ENCODE measurements around the gene ADAMTS17.

Gene ADAMTS17

GRCh38 chr15:100285641-100286295 is 56.0 kb downstream of the ADAMTS17 start:
- TF ChIP-seq TAF1 (IDR thresholded peaks at IDR 0.05; ENCODE audit: low read depth) = no peak
- no peak for TF ChIP-seq TCF12 (IDR thresholded peaks at IDR 0.05; ENCODE audit: low read depth)
- TF ChIP-seq FOXM1 (IDR thresholded peaks at IDR 0.05; ENCODE audit: borderline replicate concordance, low read depth) = no peak

GRCh38 chr15:100284701-100285100 is 57.1 kb downstream of the ADAMTS17 start:
- TF ChIP-seq TEAD4 (IDR thresholded peaks at IDR 0.05) (no peak), MAX (IDR thresholded peaks at IDR 0.05) (no peak), CEBPB (IDR thresholded peaks at IDR 0.05) (no peak), EGR1 (IDR thresholded peaks at IDR 0.05) (no peak), USF1 (IDR thresholded peaks at IDR 0.05) (no peak), ZBTB7A (IDR thresholded peaks at IDR 0.05; ENCODE audit: low read depth) (no peak), CREB1 (IDR thresholded peaks at IDR 0.05; ENCODE audit: low read depth) (no peak), NFIC (IDR thresholded peaks at IDR 0.05) (no peak), REST (IDR thresholded peaks at IDR 0.05; ENCODE audit: low read depth) (no peak), RAD21 (IDR thresholded peaks at IDR 0.05; ENCODE audit: low read depth) (no peak), YY1 (IDR thresholded peaks at IDR 0.05; ENCODE audit: low read depth) (no peak), TCF12 (IDR thresholded peaks at IDR 0.05; ENCODE audit: low read depth) (no peak), TAF1 (IDR thresholded peaks at IDR 0.05; ENCODE audit: low read depth) (no peak), FOXM1 (IDR thresholded peaks at IDR 0.05; ENCODE audit: borderline replicate concordance, low read depth) (no peak)

GRCh38 chr15:100284191-100284590 is 57.6 kb downstream of the ADAMTS17 start:
- TF ChIP-seq RAD21 (IDR thresholded peaks at IDR 0.05; ENCODE audit: low read depth) (no peak), ZBTB7A (IDR thresholded peaks at IDR 0.05; ENCODE audit: low read depth) (no peak), TCF12 (IDR thresholded peaks at IDR 0.05; ENCODE audit: low read depth) (no peak), USF1 (IDR thresholded peaks at IDR 0.05) (no peak)

GRCh38 chr15:100281096-100281917 is 60.5 kb downstream of the ADAMTS17 start:
- TF ChIP-seq EP300 (IDR thresholded peaks at IDR 0.05; ENCODE audit: borderline replicate concordance) (no peak), RAD21 (IDR thresholded peaks at IDR 0.05; ENCODE audit: low read depth) (no peak), TCF12 (IDR thresholded peaks at IDR 0.05; ENCODE audit: low read depth) (no peak)

- TF ChIP-seq MAX (IDR thresholded peaks at IDR 0.05) = no peak
- no peak for TF ChIP-seq NFIC (IDR thresholded peaks at IDR 0.05)
Measured at GRCh38 chr15:100279849-100280248, 61.9 kb downstream of the ADAMTS17 start.

GRCh38 chr15:100279446-100279845 is 62.3 kb downstream of the ADAMTS17 start:
- no peak for TF ChIP-seq REST (IDR thresholded peaks at IDR 0.05; ENCODE audit: low read depth)
- no peak for TF ChIP-seq TCF12 (IDR thresholded peaks at IDR 0.05; ENCODE audit: low read depth)
- no peak for TF ChIP-seq MAX (IDR thresholded peaks at IDR 0.05)
- no peak for TF ChIP-seq RAD21 (IDR thresholded peaks at IDR 0.05; ENCODE audit: low read depth)
- TF ChIP-seq CREB1 (IDR thresholded peaks at IDR 0.05; ENCODE audit: low read depth) = no peak
- no peak for TF ChIP-seq USF1 (IDR thresholded peaks at IDR 0.05)
- no peak for TF ChIP-seq CEBPB (IDR thresholded peaks at IDR 0.05)
- TF ChIP-seq NFIC (IDR thresholded peaks at IDR 0.05) = no peak
- TF ChIP-seq YY1 (IDR thresholded peaks at IDR 0.05; ENCODE audit: low read depth) = no peak
- TF ChIP-seq TEAD4 (IDR thresholded peaks at IDR 0.05) = no peak
- no peak for TF ChIP-seq FOXM1 (IDR thresholded peaks at IDR 0.05; ENCODE audit: borderline replicate concordance, low read depth)
- TF ChIP-seq TAF1 (IDR thresholded peaks at IDR 0.05; ENCODE audit: low read depth) = no peak
- no peak for TF ChIP-seq EGR1 (IDR thresholded peaks at IDR 0.05)
- TF ChIP-seq EP300 (IDR thresholded peaks at IDR 0.05; ENCODE audit: borderline replicate concordance) = no peak
- TF ChIP-seq ZBTB7A (IDR thresholded peaks at IDR 0.05; ENCODE audit: low read depth) = no peak

Data from Ishikawa (cell line).